Endothelial cell of umbilical vein (primary cell): ENCODE measurements around the gene LAMB4. TPM values are rescaled to one million over a fixed set of nuclear protein-coding genes. Genes with fewer than 3 reads are reported as not detected.

Source experiments
- BruUV-seq: library from RNA; stranded (reverse); fragments of 400-500 nt; replicated peaks from 2 replicates; lab custom pipeline; 2021; lab: Mats Ljungman, UMichigan
- CTCF ChIA-PET: fragments of 300-600, 350-600 bp; sonication (Branson Sonifier 250); formaldehyde crosslinking; loops from one replicate; lab custom pipeline; 2021; ENCODE audit warnings: antibody characterized with exemption, inconsistent platforms; lab: Charles Lee
- POLR2A ChIA-PET: fragments of 300-600, 350-600 bp; sonication (Branson Sonifier 250); formaldehyde crosslinking; loops from one replicate; lab custom pipeline; 2021; ENCODE audit warnings: antibody characterized with exemption, inconsistent platforms; lab: Charles Lee
- DNase-seq: peaks from one replicate; pipeline ENCODE4 v3.0.0-alpha.2; 2011; ENCODE audit warnings: low read depth, low spot score
- FAIRE-seq: peaks from 2 replicates; lab custom pipeline; 2011; peaks lifted over from hg19 to GRCh38; lab: Jason Lieb, UNC
- H2AFZ ChIP-seq: 2 replicates; pipeline ENCODE4 v1.6.0; 2012; ENCODE audit warnings: low read depth, low read length, control low read depth, inconsistent platforms
- H3K27ac ChIP-seq: 2 replicates; pipeline ENCODE4 v1.5.1; 2011; ENCODE audit warnings: low read depth, mild to moderate bottlenecking, control low read depth, low read length, moderate library complexity; ENCODE audit not compliant: insufficient read depth
- H3K27me3 ChIP-seq, 2 experiments: 2 replicates each; pipeline versions ENCODE4 v1.6.0 to v1.6.1; 2011; ENCODE audit warnings: low read length in 2 of 2, mixed read lengths in 1 of 2; ENCODE audit not compliant: control insufficient read depth in 2 of 2, insufficient read depth in 2 of 2
- H3K36me3 ChIP-seq, 2 experiments: 2 replicates in 1 of 2; 3 replicates in 1 of 2; pipeline ENCODE4 v1.5.1; 2011; ENCODE audit warnings: low read length in 2 of 2, mild to moderate bottlenecking in 1 of 2, moderate library complexity in 1 of 2; ENCODE audit not compliant: control insufficient read depth in 2 of 2, insufficient read depth in 2 of 2; ENCODE audit errors: extremely low read depth in 1 of 2
- H3K4me1 ChIP-seq: 3 replicates; pipeline ENCODE4 v1.5.1; 2011; ENCODE audit warnings: mild to moderate bottlenecking, low read length; ENCODE audit not compliant: control insufficient read depth, insufficient read depth; ENCODE audit errors: extremely low read depth
- H3K4me2 ChIP-seq: 2 replicates; pipeline ENCODE4 v1.6.1; 2011; ENCODE audit warnings: low read length, control low read depth, mixed read lengths; ENCODE audit not compliant: insufficient read depth
- H3K4me3 ChIP-seq, 3 experiments: fragments of 200-600 bp in 1 of 3; sonication (generic), shearing (Covaris generic) in 1 of 3; replicated peaks in 1 of 3; 2 replicates each; pipeline ENCODE4 v1.5.1; 2011 to 2016; ENCODE audit warnings: control low read depth in 3 of 3, low read length in 3 of 3, mild to moderate bottlenecking in 2 of 3, inconsistent platforms in 1 of 3, low read depth in 1 of 3, moderate library complexity in 1 of 3; ENCODE audit not compliant: insufficient read depth in 1 of 3
- H3K79me2 ChIP-seq: 2 replicates; pipeline ENCODE4 v1.6.0; 2012; ENCODE audit warnings: low read length, inconsistent platforms; ENCODE audit not compliant: control insufficient read depth, insufficient read depth
- H3K9ac ChIP-seq: replicated peaks from 2 replicates; pipeline ENCODE3; 2011; ENCODE audit warnings: low read length, control low read depth; ENCODE audit not compliant: insufficient read depth; ENCODE audit errors: extremely low read depth
- H3K9me1 ChIP-seq: replicated peaks from 3 replicates; pipeline ENCODE4 v1.6.0; 2011; ENCODE audit warnings: mild to moderate bottlenecking, low read length; ENCODE audit not compliant: control insufficient read depth, insufficient read depth; ENCODE audit errors: extremely low read depth
- H3K9me3 ChIP-seq: replicated peaks from 2 replicates; pipeline ENCODE4 v1.5.1; 2012; ENCODE audit warnings: low read length, inconsistent platforms; ENCODE audit not compliant: control insufficient read depth, insufficient read depth
- H4K20me1 ChIP-seq: replicated peaks from 2 replicates; pipeline ENCODE3; 2011; ENCODE audit warnings: mild to moderate bottlenecking, low read length; ENCODE audit not compliant: control insufficient read depth, insufficient read depth; ENCODE audit errors: extremely low read depth
- EZH2 ChIP-seq: IDR thresholded peaks from 2 replicates; pipeline ENCODE4 v1.6.1; 2012; ENCODE audit warnings: borderline replicate concordance, low read depth, mild to moderate bottlenecking, moderate library complexity, low read length, inconsistent platforms; ENCODE audit not compliant: severe bottlenecking
- FOS ChIP-seq: IDR thresholded peaks from 2 replicates; pipeline ENCODE4 v1.6.1; 2011; ENCODE audit warnings: mild to moderate bottlenecking, low read length, moderate library complexity, borderline replicate concordance; ENCODE audit not compliant: insufficient read depth
- GATA2 ChIP-seq: IDR thresholded peaks from 2 replicates; pipeline ENCODE4 v1.7.0; 2011; ENCODE audit warnings: low read depth, mild to moderate bottlenecking, moderate library complexity, mixed read lengths, low read length; ENCODE audit not compliant: insufficient read length, insufficient read depth
- JUN ChIP-seq: IDR thresholded peaks from 2 replicates; pipeline ENCODE4 v1.6.1; 2011; ENCODE audit warnings: borderline replicate concordance, low read depth; ENCODE audit not compliant: insufficient read length, insufficient read depth
- MYC ChIP-seq: IDR thresholded peaks from one replicate; pipeline ENCODE4 v1.6.1; 2011; ENCODE audit warnings: mild to moderate bottlenecking, low read depth, low read length
- POLR2A ChIP-seq: IDR thresholded peaks from 2 replicates; pipeline ENCODE4 v1.6.1; 2012; ENCODE audit warnings: low read depth, mild to moderate bottlenecking, control low read depth, low read length
- POLR2AphosphoS5 ChIP-seq: IDR thresholded peaks from 2 replicates; pipeline ENCODE4 v1.6.1; 2012; ENCODE audit warnings: low read depth, mild to moderate bottlenecking, control low read depth, low read length, moderate library complexity; ENCODE audit not compliant: insufficient read depth
- dilution Hi-C: fragments of 300-500 bp; cut with MboI; formaldehyde crosslinking; loops from one replicate; pipeline ENCODE4 v1.15.0; 2019; ENCODE audit warnings: low sequenced_read_pairs; ENCODE audit not compliant: extremely low pct_ligation_motif_present
- intact Hi-C: fragments of 100-400 bp; cut with micrococcal nuclease; formaldehyde crosslinking; loops from one replicate; pipeline ENCODE4 v1.10.0; 2022
- polyA plus RNA-seq, 4 experiments: library from polyadenylated mRNA; depleted of rRNA in 3 of 4; stranded (reverse) in 3 of 4; unstranded in 1 of 4; fragments of >200 nt; gene quantifications; 2 replicates each; pipeline versions ENCODE4 v1.2.1 to v1.2.3, GENCODE V29; 2011 to 2012; ENCODE audit warnings: missing spikeins in 1 of 4
- total RNA-seq: library from RNA; stranded (reverse); gene quantifications from 2 replicates; pipeline ENCODE4 v1.2.3, GENCODE V29; 2021
- TF ChIP-seq, protein P1 (sequence below), 2 donors: IDR thresholded peaks; 1 replicate in 1 of 2; 2 replicates in 1 of 2; pipeline ENCODE4 v1.5.1; 2011; ENCODE audit warnings: low read length in 2 of 2, mild to moderate bottlenecking in 2 of 2, moderate library complexity in 2 of 2, control low read depth in 1 of 2, inconsistent platforms in 1 of 2, low read depth in 1 of 2; ENCODE audit not compliant: insufficient read depth in 1 of 2; ENCODE audit errors: extremely low read depth in 1 of 2
- TF ChIP-seq, protein P2 (sequence below): IDR thresholded peaks from 2 replicates; pipeline ENCODE4 v1.6.1; 2011; ENCODE audit not compliant: insufficient read depth, insufficient read length

The LAMB4 gene
- total and polyA plus RNA-seq, 2 donors (not counting 3 experiments of a cell fraction or from before 2014, with no cell fraction given) = 0.15 to 0.20 TPM

DNA sequence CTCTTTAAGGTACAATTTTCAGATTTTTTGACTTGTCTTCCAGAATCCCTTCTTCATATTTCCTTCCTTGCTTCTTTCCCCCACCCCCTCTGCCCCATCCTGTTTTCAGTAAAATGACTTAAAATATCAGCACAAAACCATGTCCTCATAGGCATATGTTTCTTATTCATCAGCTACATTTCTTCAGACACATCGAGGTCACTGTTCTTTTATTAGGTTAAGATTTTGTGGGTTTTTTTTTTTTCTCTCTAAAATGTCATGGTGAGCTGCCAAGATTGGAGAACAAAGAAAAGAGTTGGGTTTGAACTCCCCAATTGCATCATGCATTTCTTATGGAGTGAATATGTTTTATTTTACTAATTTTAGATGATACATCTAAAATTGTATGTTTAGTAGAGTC, 35.8 kb downstream of the LAMB4 start:
- Histone ChIP-seq H3K79me2 (no peaks in the 10 kb centered on the region), H4K20me1 (no peaks in the 10 kb centered on the region), H3K9ac (no peak overlapping the region), H3K4me1 (peaks cover 29% of the 10 kb centered on the region), H3K4me3 (no peak overlapping the region), H3K27ac (peak overlapping the region; percentile 58), H2AFZ (no peak overlapping the region), H3K9me3 (no peaks in the 10 kb centered on the region), H3K27me3 (no peaks in the 10 kb centered on the region), H3K36me3 (no peaks in the 10 kb centered on the region), H3K9me1 (no peaks in the 10 kb centered on the region), H3K4me2 (peak overlapping the region; percentile 78)
- dilution Hi-C loops = no loop called here
- FAIRE-seq = peak; percentile 18
- no TSS peak for BruUV-seq
- POLR2A ChIA-PET = interaction anchor here (1.6 kb wide), 1 partner anchor 14 kb away, joined by 4 read pairs; no protein-coding TSS in a partner anchor
- CTCF ChIA-PET = interaction anchor here (1.0 to 4.7 kb wide), 9 partner anchors 15 to 403 kb away, joined by 3 to 57 read pairs (median 5); partner anchors contain the start of gene LAMB1
- TF ChIP-seq JUN (no peak), EZH2 (no peak), FOS (no peak), POLR2AphosphoS5 (no peak), MYC (no peak), GATA2 (no peak), POLR2A (no peak)
- TF ChIP-seq, protein P1, sequence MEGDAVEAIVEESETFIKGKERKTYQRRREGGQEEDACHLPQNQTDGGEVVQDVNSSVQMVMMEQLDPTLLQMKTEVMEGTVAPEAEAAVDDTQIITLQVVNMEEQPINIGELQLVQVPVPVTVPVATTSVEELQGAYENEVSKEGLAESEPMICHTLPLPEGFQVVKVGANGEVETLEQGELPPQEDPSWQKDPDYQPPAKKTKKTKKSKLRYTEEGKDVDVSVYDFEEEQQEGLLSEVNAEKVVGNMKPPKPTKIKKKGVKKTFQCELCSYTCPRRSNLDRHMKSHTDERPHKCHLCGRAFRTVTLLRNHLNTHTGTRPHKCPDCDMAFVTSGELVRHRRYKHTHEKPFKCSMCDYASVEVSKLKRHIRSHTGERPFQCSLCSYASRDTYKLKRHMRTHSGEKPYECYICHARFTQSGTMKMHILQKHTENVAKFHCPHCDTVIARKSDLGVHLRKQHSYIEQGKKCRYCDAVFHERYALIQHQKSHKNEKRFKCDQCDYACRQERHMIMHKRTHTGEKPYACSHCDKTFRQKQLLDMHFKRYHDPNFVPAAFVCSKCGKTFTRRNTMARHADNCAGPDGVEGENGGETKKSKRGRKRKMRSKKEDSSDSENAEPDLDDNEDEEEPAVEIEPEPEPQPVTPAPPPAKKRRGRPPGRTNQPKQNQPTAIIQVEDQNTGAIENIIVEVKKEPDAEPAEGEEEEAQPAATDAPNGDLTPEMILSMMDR (IDR thresholded peaks at IDR 0.05; ENCODE audit: extremely low read depth in 1 of 2, insufficient read depth in 1 of 2, low read depth in 1 of 2, low read length in 2 of 2) = no peak
- TF ChIP-seq, protein P2, sequence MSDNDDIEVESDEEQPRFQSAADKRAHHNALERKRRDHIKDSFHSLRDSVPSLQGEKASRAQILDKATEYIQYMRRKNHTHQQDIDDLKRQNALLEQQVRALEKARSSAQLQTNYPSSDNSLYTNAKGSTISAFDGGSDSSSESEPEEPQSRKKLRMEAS = no peak
- peak; percentile 17 for DNase-seq
- intact Hi-C loops = no loop called here
